GM06990 (cell line): ENCODE measurements around the gene POLR2H.
A peak's percentile ranks its signal among the peaks of the same experiment; 100 is the strongest.

ENCODE experiments used
- DNase-seq: peaks from one replicate; pipeline ENCODE4 v3.0.0-alpha.2; 2011; ENCODE audit not compliant: insufficient read length; ENCODE audit errors: extremely low read depth
- H3K27me3 ChIP-seq: replicated peaks from 2 replicates; pipeline ENCODE4 v1.6.0; 2011; ENCODE audit warnings: low read length; ENCODE audit not compliant: control insufficient read depth, insufficient read depth
- H3K36me3 ChIP-seq: 2 replicates; pipeline ENCODE4 v1.5.1; 2011; ENCODE audit warnings: low read length; ENCODE audit not compliant: control insufficient read depth, insufficient read depth
- H3K4me3 ChIP-seq: replicated peaks from 2 replicates; pipeline ENCODE4 v1.5.1; 2011; ENCODE audit warnings: low read depth, mild to moderate bottlenecking, control low read depth, low read length
- TF ChIP-seq, protein P1 (sequence below): IDR thresholded peaks from 2 replicates; pipeline ENCODE4 v1.5.1; 2011; ENCODE audit warnings: low read length, control low read depth, mild to moderate bottlenecking, inconsistent platforms; ENCODE audit not compliant: insufficient read depth, poor library complexity, severe bottlenecking

The POLR2H gene

DNA sequence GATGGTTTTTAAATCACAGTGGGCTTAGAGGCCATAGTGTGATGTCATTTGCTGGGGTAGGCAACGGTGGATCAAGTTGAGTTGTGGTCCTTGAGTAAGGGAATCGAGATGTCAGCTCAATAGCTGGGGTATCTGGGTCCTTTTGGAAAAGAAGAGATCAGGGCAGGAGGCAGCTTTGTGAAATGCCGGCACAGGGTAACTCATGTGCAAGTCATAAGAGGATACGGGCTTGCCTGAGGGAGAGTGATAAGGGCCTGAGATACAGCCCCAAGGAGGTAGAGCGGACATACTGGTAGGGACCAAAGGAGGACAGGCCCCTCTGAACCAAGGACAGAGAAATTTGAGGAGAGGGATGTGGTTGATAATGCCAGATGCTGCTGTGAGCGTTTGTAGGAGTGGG lies 28.3 kb upstream of the POLR2H start:
- TF ChIP-seq, protein P1, sequence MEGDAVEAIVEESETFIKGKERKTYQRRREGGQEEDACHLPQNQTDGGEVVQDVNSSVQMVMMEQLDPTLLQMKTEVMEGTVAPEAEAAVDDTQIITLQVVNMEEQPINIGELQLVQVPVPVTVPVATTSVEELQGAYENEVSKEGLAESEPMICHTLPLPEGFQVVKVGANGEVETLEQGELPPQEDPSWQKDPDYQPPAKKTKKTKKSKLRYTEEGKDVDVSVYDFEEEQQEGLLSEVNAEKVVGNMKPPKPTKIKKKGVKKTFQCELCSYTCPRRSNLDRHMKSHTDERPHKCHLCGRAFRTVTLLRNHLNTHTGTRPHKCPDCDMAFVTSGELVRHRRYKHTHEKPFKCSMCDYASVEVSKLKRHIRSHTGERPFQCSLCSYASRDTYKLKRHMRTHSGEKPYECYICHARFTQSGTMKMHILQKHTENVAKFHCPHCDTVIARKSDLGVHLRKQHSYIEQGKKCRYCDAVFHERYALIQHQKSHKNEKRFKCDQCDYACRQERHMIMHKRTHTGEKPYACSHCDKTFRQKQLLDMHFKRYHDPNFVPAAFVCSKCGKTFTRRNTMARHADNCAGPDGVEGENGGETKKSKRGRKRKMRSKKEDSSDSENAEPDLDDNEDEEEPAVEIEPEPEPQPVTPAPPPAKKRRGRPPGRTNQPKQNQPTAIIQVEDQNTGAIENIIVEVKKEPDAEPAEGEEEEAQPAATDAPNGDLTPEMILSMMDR: no peak
- peaks cover 32% of the 10 kb centered on the region for H3K36me3 ChIP-seq
- H3K4me3 ChIP-seq: no peak overlapping the region
- DNase-seq: no peak
- no peaks in the 10 kb centered on the region for H3K27me3 ChIP-seq

DNA sequence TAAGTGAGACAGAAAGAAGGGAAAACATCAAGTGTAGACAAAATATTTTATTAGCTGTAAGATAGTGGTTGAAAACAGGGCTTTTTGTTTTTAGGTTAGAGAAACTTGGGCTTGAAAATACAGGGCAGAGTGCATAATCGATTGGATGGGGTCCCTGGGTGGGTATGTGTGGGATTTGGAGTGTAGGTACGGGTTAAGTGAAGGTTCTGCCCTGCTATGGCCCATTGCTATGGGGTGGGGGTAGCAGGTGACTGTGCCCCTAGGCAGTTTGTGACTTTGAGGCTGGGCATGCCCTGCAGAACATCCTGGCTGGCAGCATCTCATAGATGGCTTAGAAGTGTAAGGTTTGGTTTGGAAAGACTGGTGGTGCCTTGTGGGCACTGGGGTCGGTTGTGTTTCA lies 27.8 kb upstream of the POLR2H start:
- Histone ChIP-seq H3K36me3 (peaks cover 29% of the 10 kb centered on the region), H3K27me3 (no peaks in the 10 kb centered on the region), H3K4me3 (no peak overlapping the region)
- no peak for DNase-seq
- TF ChIP-seq, protein P1: no peak

DNA sequence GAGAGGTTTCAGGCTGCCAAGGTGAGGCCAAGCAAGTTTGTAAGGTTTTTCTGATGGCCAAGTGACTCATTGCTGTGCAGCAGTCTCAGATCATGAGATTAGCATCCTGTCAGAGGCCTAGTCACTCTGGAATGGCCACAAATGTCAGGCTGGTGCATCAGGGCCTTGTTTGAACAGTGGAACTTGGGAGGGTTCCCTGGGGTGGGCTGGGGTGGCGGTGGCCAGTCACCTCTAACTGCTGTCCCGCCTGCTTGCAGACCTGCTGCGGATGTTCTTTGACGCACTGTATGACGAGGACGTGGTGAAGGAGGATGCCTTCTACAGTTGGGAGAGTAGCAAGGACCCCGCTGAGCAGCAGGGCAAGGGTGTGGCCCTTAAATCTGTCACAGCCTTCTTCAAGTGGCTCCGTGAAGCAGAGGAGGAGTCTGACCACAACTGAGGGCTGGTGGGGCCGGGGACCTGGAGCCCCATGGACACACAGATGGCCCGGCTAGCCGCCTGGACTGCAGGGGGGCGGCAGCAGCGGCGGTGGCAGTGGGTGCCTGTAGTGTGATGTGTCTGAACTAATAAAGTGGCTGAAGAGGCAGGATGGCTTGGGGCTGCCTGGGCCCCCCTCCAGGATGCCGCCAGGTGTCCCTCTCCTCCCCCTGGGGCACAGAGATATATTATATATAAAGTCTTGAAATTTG lies 26.9 kb upstream of the POLR2H start:
- peaks cover 25% of the 10 kb centered on the region for H3K36me3 ChIP-seq
- DNase-seq: no peak
- no peaks in the 10 kb centered on the region for H3K27me3 ChIP-seq

DNA sequence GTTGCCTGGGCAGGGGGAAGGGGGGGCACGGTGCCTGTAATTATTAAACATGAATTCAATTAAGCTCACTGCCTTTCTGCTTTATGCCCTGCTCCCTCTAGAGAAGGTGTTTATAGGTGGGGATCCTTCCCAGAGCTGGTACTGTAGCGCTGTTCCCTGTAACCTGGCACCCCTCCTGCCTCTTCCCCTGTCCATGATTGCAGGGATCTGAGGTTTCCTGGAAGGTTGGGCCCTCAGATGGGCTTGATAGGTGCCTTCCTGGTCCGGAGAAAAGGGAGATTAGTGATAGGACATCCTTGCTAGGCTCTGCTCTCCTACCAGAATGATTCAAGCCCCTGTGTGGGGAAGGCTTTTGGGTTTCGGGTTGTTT lies 26.2 kb upstream of the POLR2H start:
- TF ChIP-seq, protein P1: no peak
- no peak for DNase-seq
- H3K27me3 ChIP-seq: no peaks in the 10 kb centered on the region
- H3K4me3 ChIP-seq: peak overlapping the region; percentile 72
- peaks cover 24% of the 10 kb centered on the region for H3K36me3 ChIP-seq

More for the DNA sequence above, 26.9 kb upstream of the POLR2H start:
- TF ChIP-seq, protein P1: no peak
- H3K4me3 ChIP-seq: no peak overlapping the region

DNA sequence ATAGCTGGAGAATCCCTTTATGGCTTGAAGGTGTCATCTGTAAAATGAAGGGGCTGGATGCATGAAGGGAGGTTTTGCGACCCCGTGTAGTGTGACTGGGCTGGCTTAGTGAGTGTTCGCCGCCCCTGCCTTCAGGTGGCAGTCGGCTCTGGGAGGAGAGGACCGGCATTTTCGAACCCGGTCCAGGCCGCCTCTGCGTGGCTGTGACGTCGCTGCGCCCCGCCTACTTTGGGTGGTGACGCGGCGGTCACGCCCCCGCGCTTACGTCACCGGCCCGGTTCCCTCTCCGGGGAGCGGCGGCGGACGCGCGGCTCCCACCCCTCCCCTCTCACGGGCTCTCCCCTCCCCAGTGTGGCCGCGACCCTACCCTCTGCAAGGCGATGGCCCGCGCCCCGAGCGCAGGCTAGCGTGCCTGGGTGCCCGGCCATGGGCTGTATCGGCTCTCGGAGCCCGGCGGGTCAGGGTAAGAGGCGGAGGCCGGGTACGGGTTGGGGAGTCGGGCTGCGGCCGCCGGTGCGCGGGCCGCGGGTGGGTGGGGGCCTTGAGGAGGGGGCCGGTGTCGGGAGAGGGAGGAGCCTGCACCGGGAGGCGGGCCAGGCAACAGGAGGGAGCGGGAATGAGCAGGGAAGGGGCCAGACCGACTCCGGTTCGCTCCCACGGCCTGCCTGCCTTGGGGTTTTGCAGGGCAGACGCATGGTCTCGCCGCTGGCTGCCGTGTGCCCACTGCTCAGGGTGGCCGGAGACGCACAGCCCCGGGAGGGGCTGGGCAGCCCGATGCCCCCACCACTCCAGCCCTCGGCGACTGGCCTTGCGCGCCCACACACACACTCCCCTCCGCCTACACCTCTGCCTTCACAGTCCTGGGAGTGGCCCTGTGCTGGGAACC lies 25.6 kb upstream of the POLR2H start:
- peak; percentile 82 for DNase-seq
- TF ChIP-seq, protein P1: no peak
- Histone ChIP-seq H3K36me3 (peaks cover 24% of the 10 kb centered on the region), H3K27me3 (no peaks in the 10 kb centered on the region), H3K4me3 (peak overlapping the region; percentile 72)
